ENCODE data around the gene COL5A3. TPM values are rescaled to one million over a fixed set of nuclear protein-coding genes. Genes with fewer than 3 reads are reported as not detected.

The COL5A3 gene
- total RNA-seq, 2 donors from 2014 or later = not detected

DNA sequence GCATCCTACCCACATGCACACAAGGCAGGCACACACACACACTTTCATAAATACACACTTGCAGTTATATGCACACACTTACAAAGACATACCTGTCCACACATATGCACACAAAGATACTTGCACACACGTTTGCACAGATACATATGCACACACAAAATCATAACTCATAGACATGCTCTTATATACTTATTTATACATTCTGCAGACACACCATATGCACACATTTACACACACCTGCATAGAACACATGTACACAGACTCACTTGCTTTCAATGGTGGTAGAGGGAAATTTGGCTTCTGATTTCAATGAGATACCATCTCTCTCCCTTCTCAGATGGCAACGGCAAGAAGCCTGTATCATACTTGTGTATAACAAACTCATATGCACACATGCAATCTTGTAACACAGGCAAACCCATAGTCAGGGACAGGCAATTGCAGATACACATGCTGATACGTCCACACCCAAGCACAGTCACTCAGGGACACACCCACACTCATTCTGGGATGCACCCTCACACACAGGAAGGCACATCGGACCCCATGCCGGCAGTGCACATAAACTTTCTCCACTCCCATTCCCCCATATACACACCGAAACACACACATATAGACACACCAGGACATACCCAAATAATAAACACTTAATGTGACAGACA lies 98.6 kb downstream of the COL5A3 start:
- no peak for ATAC-seq

DNA sequence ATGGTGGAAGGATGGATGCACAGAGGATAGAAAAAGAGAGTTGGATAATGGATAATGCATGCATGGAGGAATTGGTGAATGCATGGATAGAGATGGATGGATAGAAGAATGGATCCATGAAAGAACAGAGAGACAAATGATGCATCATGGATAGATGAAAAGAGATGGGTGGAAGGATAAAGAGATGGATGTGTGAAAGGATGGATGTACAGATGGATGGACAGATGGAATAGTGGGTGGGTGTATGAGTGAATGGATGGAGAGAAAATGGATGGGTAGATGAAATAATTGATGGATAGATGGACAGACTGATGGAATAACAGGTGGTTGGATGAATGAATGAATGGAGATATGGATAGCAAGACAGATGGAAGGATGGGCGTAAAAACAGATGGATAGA lies 99.7 kb downstream of the COL5A3 start:
- Mint-ChIP-seq H3K9me3 (no peaks in the 10 kb centered on the region), H3K27ac (no peak overlapping the region), H3K4me1 (ENCODE audit: low read depth in 2 of 2) (peaks cover 0 to 3% of the 10 kb centered on the region in 2 donors), H3K27me3 (peaks cover 9 to 16% of the 10 kb centered on the region in 2 donors), H3K36me3 (no peaks in the 10 kb centered on the region), H3K4me3 (no peak overlapping the region)
- DNase-seq (ENCODE audit: low spot score) (no peak), ATAC-seq (no peak)

More for the DNA sequence above, 98.6 kb downstream of the COL5A3 start:
- no peak for DNase-seq (ENCODE audit: low spot score)
- no peaks in the 10 kb centered on the region for H3K36me3 Mint-ChIP-seq
- H3K4me3 Mint-ChIP-seq = no peak overlapping the region
- H3K27ac Mint-ChIP-seq = no peak overlapping the region
- peaks cover 0 to 3% of the 10 kb centered on the region in 2 donors for H3K4me1 Mint-ChIP-seq (ENCODE audit: low read depth in 2 of 2)
- H3K27me3 Mint-ChIP-seq = peaks cover 13 to 18% of the 10 kb centered on the region in 2 donors
- no peaks in the 10 kb centered on the region for H3K9me3 Mint-ChIP-seq

Other genes starting within 250 kb of the COL5A3 start
- 1 to 10 TPM; 5.7 to 8.3 TPM for gene ZNF846, start 241.8 kb downstream of the COL5A3 start, total RNA-seq
- gene FBXL12, start 191.4 kb downstream of the COL5A3 start, total RNA-seq = 10 to 100 TPM; 35.5 to 36.0 TPM
- gene UBL5, start 182.6 kb downstream of the COL5A3 start, total RNA-seq = 100 to 1,000 TPM; 260 to 346 TPM
- 10 to 100 TPM; 95.1 to 96.4 TPM for gene PIN1, start 175.2 kb downstream of the COL5A3 start, total RNA-seq
- not detected for gene OLFM2, start 74.0 kb downstream of the COL5A3 start, total RNA-seq
- gene RDH8, start 3.0 kb upstream of the COL5A3 start, total RNA-seq = not detected
- gene SHFL, start 75.8 kb upstream of the COL5A3 start, total RNA-seq = 10 to 100 TPM; 61.9 to 83.1 TPM
- gene ANGPTL6, start 92.2 kb upstream of the COL5A3 start, total RNA-seq = 1 to 10 TPM; 5.1 to 5.2 TPM
- gene PPAN, start 95.9 kb upstream of the COL5A3 start, total RNA-seq = 100 to 1,000 TPM; 114 to 178 TPM
- 10 to 100 TPM; 35.0 to 35.6 TPM for gene P2RY11, start 101.2 kb upstream of the COL5A3 start, total RNA-seq
- 100 to 1,000 TPM; 245 to 329 TPM for gene EIF3G, start 109.4 kb upstream of the COL5A3 start, total RNA-seq
- 100 to 1,000 TPM; 322 to 576 TPM for gene DNMT1, start 184.4 kb upstream of the COL5A3 start, total RNA-seq
- 1 to 10 TPM; 6.2 to 6.5 TPM for gene S1PR2, start 220.8 kb upstream of the COL5A3 start, total RNA-seq
- gene MRPL4, start 241.7 kb upstream of the COL5A3 start, total RNA-seq = 100 to 1,000 TPM in 1 of 2 donors, 10 to 100 TPM in 1; 79.1 to 140 TPM

Data from natural killer cell treated with Interleukin-12 subunit alpha and Interleukin-12 subunit beta and Interleukin-15 and Interleukin-18, amount 100 ng/mL, for 72 hours (primary cell).